Daoy (cell line): Measurements from ENCODE around the gene UBE3D. TPM values are rescaled to one million over a fixed set of nuclear protein-coding genes. Genes with fewer than 3 reads are reported as not detected.
A peak's percentile ranks its signal among the peaks of the same experiment; 100 is the strongest.
"Not testable (repeated sequence)": the region's sequence is repeated elsewhere in the genome, so short reads cannot be mapped to it uniquely, and the experiment has no call there.

ENCODE experiments used
- DNase-seq: peaks from one replicate; pipeline ENCODE4 v3.0.0-alpha.2; 2015; ENCODE audit warnings: low read depth
- total RNA-seq: library from RNA; depleted of rRNA; stranded (reverse); fragments of >200 nt; shearing (Covaris generic); gene quantifications from 2 replicates; pipeline ENCODE4 v1.2.3, GENCODE V29; 2014

Gene UBE3D
- total RNA-seq, 1 experiment from 2014 or later, result 9.9 TPM

DNA sequence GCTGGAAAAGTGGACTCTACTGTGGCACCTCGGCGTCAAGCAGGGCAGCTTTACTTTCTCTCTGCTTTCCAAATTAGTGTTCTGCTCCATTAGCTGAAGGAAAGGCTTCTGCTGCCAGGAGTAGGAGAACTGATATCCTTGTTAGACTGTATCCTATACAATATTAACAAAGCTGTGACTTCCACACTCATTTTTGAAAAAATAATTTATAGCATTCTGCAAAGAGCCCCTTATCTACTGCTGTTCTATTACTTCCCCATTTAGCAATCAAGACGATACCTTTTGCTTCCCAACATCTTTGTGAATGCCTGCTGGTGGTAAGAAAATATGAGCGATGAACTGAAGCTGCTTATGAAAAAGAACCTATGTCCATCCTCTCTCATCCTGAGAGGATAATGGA is 151.1 kb downstream of the UBE3D start:
- DNase-seq, result no peak

DNA sequence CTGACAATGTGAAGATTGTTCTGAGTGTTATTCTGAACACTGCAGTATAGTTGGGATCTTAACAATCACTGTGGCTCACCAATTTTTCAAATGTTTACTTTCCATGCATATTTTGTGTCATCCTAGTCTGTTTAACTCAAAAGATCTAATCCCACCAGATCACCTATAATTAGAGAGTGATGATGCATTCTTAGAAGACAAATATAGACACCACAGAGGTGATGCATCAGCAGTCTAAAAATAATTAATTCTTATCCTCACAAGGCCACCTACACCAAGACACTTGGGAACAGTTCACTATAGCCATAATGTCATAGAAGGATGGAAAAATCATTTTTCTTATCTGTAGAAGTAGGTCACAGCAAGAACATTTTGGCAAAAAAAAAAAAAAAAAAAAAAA is 154.8 kb downstream of the UBE3D start:
- DNase-seq, result no peak

DNA sequence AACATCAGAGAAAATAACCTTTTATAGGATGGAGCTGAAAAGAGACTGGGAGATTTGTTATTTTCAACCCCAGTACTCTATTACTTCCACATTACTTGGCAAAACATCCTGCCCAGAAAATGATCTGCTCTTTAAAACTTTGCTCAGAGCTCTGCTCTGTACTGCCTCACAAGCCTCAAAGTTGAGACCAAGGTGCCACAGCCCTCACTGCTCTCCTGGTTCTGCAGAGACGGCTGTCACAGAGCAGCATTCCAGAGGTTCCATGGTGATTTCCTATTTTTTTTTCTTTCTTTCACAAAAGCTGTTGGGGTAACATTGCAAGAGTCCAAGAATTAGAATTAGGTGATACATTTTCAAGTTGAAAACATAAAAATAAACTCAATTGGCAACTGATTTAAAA is 155.2 kb downstream of the UBE3D start:
- DNase-seq, result no peak

DNA sequence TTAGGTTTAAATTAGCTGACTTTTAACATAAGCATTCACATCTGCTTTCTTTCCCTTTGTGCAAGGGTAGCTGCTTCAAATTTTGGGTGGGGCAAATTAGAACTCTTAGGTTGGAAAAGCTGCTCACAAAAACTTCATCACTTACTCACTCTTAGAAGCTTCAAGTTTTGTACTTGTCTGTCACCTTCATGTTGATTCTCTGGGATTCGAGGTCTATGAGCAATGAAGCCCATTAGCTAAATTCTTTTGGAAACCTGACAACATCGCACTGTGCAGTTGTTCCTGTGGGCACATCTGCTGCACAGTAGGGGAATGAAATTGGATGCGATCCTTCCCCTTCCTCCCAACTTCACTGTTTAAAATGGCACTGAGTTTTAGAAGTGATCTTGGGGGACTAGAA is 156.1 kb downstream of the UBE3D start:
- DNase-seq, result peak; percentile 19

DNA sequence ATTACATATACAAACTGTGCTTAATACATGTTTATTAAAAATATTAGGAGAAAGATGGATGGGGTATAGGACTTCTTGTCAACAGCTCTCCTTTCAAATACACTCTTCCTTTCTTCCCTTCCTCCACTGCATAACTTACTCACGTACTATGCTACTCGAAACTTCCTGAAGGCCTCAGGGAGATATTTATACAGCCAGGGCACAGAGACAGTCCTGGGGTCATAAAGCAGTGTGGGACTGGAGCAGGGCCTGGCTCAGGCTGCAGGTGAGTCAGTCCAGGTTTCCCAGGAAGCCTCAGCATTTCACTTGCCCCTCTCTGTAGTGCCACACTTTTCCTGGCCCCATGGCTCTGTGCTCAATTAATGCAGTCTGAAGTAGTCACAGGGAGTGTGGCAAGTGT is 157.0 kb downstream of the UBE3D start:
- peak; percentile 15 for DNase-seq

DNA sequence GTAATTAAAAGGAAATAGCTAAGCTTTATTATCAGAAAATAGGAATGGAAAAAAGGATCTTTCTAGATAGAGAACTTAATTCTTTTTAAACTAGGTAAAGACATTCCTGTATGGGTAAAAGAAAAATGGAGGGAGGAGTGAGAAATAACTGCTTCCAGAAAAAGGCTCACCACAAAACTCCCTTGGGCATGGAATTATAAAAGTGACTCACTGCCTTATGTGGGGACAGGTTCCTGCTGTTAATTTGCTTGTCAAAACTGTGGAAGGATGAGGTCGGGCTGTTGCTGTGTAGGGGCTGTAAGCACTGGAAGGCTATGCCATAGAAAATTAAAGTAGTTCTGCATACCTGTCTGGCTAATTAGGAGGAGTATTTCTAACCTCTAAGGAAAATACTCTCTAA is 158.7 kb downstream of the UBE3D start:
- peak; percentile 85 for DNase-seq

DNA sequence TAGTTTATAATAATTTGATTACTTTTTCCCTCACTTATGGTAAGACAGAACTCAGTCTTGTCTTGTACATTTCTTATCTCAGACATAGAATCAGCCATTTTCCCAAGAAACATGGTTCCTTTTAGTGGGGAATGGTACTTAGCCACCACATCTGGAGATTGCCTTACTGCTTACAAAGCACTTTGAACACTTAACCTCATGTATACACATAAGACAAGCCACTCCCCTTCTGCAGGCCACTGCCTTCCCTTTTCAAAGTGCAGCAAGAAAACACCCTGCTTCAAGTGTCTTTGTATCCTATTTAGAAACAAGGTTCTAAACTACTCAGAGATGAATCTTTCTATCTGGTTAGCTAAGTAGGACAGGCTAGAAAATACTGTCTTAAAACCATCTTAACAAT is 159.2 kb downstream of the UBE3D start:
- peak; percentile 43 for DNase-seq

DNA sequence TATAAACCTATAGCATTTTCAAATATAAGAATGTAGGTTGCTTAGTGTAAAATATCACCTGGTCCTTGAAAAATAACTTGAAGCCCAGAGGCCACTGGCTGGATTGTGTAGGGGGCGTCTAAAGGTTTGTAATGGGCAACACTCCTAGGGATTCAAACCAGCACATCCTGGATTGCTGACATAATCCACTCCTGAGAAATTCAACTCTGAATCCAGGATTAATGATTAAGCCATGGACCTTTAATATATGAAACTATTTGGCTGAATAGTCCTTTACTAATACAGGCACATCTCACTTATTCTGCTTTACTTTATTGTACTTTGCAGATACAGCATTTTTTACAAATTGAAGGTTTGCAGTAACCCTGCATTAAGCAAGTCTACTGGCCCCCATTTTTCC is 160.8 kb downstream of the UBE3D start:
- DNase-seq, result no peak

DNA sequence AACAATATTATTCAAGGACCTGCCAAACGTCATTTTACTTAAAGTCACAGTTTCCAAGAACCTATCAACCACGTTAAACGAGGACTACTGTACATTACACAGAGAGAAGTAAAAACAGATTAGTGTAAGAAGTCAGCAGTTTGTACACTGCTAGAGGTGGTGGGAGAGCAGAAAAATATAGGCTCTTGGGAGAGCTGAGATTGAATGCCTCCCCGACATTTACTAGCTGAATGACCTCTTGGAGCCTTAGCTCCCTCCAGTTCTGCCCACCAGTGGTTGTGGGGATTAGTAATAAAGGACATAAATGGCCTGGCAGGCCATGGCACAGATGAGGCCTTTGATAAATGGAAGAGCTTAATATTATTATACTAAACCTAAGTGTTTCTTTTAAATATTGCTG is 161.4 kb downstream of the UBE3D start:
- no peak for DNase-seq

DNA sequence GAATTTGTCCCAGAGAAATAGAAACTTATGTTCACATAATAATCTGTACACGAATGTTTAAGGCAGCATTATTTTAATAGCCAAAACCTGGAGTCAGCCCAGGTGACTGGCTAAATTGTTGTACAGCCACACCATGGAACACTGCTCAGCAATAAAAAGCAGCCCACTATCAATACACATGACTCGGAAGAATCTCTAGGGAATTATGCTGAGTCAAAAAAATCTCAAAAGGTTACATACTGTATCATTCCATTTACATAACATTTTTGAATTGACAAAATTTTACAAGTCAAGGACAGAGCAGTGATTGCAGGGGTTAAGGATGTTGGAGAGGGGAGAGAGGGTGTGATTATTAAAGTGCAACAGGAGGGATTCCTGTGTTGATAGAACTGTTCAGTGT is 163.4 kb downstream of the UBE3D start:
- DNase-seq, result no peak

DNA sequence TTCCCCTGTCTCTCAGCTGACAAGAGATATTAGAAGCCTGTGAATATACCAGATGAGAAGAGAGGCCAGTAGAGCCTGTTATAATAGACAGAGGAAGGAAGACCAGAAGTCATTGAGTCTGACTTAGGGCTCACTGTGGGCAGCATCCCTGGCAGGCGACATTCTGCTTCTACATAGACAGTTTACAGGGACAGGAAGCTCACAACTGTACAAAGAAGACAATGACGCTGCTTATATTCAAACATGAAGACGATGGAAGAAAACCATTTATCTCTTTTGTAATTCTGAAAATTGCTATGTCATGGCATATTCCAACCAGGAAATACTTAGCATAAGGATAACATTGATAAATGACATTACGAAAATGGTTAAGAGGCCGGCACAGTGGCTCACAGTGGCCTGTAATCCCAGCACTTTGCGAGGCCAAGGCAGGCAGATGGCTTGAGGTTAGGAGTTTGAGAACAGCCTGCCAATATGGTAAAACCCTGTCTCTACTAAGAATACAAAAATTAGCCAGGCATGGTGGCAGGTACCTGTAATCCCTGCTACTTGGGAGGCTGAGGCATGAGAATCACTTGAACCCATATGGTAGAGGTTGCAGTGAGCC is 170.9 kb downstream of the UBE3D start:
- no peak for DNase-seq

DNA sequence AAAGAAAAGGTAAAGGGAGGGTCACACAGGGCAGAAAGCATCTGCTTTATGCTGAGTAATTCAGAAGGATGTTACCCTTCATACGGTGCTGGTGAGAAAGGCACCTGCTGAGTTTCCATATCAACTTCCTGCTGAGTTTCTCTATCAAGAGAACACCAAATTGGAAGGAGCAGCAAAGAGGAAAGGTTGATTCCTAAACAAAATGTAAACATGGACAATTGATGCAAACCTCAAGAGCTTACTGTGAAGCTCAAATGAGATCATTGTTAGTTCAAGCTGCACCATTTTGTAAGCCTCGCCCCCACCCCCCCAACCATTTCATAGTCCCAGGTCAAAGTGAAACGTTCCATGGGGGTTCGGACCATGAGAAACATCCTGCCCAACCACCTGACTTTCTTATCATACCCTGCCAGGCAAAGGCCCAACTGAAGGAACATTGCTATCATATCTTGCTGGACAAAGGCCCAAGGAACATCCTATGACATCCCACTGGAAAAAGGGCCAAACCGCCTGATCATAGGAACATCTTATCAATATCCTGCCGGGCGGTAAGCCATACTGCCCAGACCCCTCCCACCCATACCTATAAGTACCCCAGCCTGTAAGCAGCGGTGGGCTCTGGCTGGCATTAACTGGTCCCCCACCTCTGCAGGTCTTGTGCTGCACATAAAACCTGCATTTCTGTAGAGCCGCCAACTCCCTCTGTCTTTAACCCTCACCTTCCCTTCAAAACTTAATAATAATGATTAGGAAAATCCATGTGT is 171.6 kb downstream of the UBE3D start:
- DNase-seq, result no peak

DNA sequence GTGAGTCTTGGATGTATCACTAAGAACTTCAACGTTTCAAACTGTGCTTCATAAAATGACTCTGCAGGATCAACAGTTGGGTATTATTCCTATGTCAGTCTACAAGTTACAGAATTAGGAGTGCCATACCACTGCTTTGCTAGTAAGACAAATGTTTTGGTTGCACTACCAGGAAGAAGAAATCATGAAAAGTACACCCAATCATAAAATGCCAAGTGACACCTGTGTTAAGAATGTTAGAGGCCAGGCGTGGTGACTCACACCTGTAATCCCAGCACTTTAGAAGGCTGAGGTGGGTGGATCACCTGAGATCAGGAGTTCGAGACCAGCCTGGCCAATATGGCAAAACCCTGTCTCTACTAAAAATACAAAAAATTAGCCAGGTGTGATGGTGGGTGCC is 174.1 kb downstream of the UBE3D start:
- DNase-seq, result not testable (repeated sequence)

DNA sequence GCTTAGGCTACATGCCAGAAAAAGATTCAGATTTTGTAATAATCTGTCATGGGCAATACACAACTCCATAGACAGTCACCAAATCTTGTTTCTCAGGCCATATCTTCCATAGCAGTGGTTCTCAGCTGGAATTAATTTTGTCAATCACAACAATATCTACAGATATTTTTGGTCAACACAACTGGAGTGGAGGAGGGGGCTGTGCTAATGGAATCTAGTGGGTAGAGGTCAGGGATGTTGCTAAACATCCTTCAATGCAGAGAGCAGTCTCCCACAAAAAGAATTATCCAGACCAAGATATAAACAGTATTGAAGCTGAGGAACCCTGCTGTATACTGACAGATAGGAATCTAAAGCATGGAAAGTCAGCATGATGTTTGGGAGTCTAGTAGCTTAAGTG is 174.6 kb downstream of the UBE3D start:
- no peak for DNase-seq

DNA sequence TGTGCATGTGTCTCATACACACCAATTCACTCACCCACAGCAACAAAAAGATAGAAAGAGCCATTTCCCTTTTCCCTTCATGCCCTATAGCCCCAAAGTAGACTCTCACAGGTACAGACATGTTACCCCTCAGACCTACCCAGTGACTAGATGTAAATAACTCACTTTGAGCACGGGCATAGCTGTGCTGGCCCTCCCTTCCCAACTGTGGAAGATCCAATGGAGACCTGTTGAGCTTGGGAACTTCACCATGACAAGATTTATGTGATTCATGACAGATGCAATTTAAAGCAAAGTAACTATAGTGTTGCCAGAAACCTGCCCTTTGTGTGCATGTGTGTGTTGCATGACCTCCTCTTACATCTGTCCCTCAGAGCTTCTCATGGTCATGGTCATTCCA is 175.4 kb downstream of the UBE3D start:
- no peak for DNase-seq

DNA sequence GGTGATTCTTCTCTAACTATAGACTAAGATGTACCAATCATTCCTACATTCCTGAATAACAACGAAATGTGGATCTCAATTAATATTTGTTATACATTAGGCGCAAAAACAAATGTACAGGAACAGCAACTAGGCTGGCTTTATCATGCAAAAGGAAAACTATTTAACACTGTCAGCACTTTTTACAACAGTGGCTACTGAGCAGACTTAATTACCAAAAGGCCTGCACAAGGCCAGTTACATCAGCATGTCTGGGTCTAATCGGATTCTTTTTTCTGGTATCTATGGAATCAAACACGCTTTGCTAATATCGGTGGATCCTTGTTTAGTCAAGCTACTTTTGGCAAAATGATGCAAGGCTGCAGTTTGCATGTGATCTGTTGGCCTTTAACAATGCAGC is 176.5 kb downstream of the UBE3D start:
- DNase-seq, result no peak

DNA sequence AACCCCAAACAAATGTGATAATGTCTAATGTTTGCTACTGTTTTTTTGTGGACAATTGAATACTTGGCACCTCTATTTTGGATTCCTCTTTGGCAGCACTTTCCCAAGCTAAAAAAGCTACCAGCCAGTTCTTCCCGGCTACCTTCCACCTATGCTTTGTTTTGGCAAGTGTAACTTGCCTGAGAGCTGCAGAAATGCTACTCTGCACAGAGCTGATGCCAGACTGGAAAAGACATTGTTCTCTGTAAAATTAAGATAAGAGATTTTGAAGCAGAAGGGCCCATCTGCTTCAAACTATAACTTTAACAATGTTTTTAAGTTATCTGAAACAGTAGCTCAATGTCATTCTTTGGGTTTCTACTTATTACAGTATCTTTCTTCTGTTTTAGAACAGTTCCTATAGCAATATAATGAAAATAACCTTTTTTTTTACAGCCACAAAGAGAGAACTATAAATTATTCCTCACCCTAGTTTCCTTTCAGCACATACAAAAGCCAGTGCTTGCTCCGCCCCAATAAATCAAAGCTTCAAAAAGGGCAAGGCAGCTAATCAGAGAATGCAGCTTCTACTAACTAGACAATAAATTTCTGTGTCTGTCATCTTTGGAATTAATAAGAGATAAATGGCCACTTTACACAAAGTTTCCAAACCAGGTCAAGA is 183.1 kb downstream of the UBE3D start:
- no peak for DNase-seq

DNA sequence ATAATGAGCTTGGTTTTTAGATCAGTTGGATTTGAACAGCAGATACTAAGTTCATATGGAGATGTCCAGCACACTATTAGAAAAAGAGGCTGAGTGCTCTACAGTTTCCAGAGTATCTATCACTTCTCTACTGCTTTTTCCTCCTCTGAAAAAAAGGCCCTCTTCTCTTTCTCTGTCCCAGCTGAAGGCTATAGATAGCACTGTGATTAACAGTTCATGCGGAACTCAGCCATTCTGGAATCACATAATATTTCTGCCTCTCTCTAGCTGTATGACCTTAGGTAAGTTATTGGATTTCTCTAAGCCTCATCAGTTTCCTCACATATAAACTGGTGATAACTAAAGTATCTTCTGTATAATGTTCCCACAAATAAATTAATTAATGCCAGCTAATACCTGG is 184.1 kb downstream of the UBE3D start:
- DNase-seq, result no peak

DNA sequence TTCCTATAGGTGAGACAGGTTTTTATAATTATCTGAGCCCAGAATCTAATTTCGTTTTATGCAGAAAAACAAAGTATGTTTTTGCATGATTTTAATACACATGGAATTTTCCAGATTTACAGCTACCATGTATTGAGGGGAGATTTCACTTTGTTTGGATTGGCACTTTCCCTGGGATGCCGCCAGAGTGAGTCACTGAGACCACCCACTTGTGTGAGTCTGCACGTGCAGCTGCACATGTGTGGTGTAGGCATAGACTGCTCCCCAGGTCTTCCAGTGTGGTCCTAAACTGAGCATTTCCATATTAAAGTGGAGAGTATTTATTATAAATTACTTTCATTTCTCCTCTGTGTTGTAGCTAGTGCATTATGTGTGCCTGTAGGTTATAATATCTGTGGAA is 186.8 kb downstream of the UBE3D start:
- DNase-seq, result peak; percentile 83

DNA sequence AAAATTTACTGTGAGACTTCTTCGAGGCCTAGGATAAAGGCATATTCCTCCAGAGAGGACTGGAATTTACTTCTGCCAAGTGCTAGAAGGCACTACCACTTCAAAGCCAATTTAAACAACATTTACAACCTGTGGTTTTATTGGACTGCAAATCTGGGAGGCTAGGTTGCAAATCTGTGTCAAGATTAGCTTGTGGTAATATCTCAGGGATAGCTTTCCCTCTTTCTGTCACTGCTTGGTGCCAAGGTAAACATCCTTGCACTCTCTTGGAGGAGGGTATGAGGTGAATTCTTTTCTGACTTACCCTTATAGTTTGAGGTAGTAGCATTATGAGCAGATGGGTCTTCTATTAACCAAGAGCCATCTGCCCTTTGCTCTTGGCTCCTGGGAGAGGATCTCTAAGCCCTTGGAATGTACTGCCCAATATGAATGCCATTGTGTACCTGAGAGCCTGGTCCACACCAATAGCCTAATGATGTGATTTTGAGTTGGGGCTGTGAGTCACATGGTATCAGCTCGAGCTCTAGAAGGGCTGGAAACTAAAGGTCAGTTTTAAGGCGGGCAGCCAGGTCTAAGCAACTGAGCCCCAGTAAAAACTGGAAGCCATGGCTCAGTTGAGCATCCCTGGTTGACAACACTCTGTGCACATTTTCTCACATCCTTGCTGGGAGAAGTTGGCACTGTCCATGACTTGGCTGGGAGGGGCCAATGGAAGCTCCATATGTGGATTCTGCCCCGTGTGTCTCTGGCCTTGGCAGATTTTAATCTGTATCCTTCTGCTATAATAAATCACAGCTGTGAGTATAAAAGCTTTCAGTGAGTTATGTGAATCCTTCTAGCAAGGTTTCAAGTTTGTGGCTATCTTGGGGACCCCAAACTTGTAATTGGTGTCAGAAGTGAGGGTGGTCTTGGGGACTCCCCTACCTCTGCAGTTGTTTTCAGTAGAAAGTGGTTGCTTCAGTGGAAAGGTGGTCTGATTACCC is 188.1 kb downstream of the UBE3D start:
- DNase-seq, result peak; percentile 88

DNA sequence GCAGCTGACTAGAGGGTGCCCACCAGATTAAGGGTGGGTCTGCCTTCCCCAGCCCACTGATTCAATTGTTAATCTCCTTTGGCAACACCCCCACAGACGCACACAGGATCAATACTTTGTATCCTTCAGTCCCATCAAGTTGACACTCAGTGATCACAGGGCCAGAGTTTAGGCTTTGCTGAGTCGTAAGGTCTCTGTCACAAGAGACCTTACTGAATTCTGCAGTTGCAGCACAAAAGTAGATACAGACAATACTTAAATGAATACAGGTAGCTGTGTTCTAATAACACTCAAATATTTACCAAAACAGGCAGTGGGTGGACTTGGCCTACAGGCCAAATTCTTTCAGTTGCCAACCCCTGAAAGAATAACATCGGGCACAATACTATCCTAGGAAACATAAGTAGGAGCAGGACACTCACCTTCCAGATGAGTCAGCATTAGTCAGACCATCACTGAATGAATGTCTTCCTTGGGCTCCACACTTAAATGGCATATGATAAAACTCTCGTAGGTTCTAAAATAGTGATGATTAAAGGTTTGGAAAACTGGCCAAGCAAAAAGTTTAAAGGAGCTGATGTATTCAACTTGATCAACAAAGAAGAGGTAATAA is 190.0 kb downstream of the UBE3D start:
- DNase-seq, result peak; percentile 91

DNA sequence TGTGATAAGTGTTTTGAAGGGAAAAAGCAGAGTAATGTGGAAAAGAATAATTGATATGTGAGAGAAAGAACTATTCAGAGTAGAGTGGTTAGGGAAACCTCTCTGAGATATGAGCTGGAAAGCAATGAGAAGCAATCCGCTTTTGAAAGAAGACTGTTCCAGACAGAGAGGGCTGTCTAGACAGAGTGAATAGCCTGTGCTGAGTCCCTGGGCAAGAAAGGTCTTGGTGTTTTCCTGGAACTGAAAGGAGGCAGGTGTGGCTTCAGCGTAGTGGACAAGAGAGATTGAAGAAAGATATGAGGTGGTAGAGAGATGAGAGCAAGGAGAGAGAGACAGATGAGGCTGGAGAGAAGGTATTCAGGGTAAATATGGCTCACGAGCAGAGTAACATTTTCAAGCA is 190.8 kb downstream of the UBE3D start:
- no peak for DNase-seq
